WERI-Rb-1 (cell line): Measurements from ENCODE around the gene LCK.

Experiments used
- DNase-seq: peaks from one replicate; pipeline ENCODE4 v3.0.0-alpha.2; 2020
- H3K27ac ChIP-seq: fragments of 250-450 bp; sonication (Bioruptor Pico); 2 replicates; pipeline ENCODE4 v1.5.1; 2020; ENCODE audit warnings: mild to moderate bottlenecking, moderate library complexity
- H3K27me3 ChIP-seq: fragments of 250-450 bp; sonication (Bioruptor Pico); 2 replicates; pipeline ENCODE4 v1.5.1; 2021; ENCODE audit warnings: mild to moderate bottlenecking, low read depth, moderate library complexity; ENCODE audit not compliant: insufficient read depth, severe bottlenecking
- H3K36me3 ChIP-seq: fragments of 250-450 bp; sonication (Bioruptor Pico); 2 replicates; pipeline ENCODE4 v1.5.1; 2020; ENCODE audit warnings: mild to moderate bottlenecking, moderate library complexity
- H3K4me3 ChIP-seq: 2 replicates; pipeline ENCODE4 v1.5.1; 2011; ENCODE audit warnings: low read depth, mild to moderate bottlenecking, control low read depth, low read length
- H3K9me3 ChIP-seq: fragments of 250-450 bp; sonication (Bioruptor Pico); 2 replicates; pipeline ENCODE4 v1.5.1; 2021; ENCODE audit warnings: mild to moderate bottlenecking, moderate library complexity; ENCODE audit not compliant: severe bottlenecking
- TF ChIP-seq, protein P1 (sequence below): IDR thresholded peaks from 2 replicates; pipeline ENCODE4 v1.5.1; 2011; ENCODE audit warnings: low read depth, mild to moderate bottlenecking, control low read depth, inconsistent platforms, low read length

The LCK gene

GRCh38 chr1:32265846-32266245 is 14.8 kb downstream of the LCK start:
- Histone ChIP-seq H3K27ac (no peak overlapping the region), H3K4me3 (no peak overlapping the region), H3K27me3 (no peaks in the 10 kb centered on the region), H3K36me3 (no peaks in the 10 kb centered on the region), H3K9me3 (no peaks in the 10 kb centered on the region)
- DNase-seq: no peak
- TF ChIP-seq, protein P1, sequence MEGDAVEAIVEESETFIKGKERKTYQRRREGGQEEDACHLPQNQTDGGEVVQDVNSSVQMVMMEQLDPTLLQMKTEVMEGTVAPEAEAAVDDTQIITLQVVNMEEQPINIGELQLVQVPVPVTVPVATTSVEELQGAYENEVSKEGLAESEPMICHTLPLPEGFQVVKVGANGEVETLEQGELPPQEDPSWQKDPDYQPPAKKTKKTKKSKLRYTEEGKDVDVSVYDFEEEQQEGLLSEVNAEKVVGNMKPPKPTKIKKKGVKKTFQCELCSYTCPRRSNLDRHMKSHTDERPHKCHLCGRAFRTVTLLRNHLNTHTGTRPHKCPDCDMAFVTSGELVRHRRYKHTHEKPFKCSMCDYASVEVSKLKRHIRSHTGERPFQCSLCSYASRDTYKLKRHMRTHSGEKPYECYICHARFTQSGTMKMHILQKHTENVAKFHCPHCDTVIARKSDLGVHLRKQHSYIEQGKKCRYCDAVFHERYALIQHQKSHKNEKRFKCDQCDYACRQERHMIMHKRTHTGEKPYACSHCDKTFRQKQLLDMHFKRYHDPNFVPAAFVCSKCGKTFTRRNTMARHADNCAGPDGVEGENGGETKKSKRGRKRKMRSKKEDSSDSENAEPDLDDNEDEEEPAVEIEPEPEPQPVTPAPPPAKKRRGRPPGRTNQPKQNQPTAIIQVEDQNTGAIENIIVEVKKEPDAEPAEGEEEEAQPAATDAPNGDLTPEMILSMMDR: no peak

DNA sequence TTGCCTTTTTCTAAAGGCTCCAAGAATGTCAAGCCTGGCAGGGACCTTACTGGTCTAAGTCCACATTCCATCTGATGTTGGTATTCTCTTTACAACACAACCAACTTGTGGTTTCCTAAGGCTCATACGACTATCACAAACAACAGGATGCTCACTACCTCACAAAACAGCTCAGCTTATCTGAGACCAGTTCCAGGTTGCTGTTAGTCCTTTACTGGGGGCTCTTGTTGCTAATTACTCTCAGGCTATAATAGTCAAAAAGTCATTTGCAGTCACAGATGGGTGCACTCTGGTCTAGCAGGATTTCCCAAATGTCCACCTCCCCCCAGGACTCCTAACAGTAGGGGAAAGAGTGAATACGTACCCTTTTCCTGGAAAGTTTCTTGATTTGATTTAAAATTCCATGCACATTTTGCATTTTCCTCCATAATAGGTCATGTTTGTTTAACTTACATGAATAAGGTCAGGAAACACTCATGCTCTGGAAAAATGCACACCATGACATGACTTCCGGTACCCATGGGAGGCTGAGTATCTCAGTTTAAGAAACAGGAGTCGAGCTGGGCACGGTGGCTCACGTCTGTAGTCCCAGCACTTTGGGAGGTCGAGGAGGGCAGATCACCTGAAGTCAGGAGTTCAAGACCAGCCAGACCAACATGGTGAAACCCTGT is 16.0 kb downstream of the LCK start:
- H3K27ac ChIP-seq: no peak overlapping the region
- DNase-seq: no peak

DNA sequence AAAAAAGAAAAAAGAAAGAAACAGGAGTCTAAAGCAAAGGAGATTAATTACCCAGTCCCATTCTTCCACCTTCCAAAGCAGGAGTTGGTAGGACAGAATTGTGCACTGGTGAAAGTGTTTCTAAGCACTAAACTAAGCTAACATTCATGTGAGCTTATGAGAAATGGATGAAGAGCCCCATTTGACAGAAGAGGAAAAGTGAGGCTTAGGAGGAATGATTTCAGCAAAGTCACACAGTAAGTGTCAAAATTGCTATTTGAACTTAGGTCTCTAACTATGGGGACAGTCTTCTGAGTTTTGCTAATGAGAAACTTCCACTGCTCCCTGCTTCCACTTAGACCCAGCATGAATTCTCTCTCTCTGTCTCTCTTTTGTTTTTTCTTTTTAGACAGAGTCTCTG is 18.7 kb downstream of the LCK start:
- TF ChIP-seq, protein P1: no peak
- Histone ChIP-seq H3K9me3 (no peaks in the 10 kb centered on the region), H3K4me3 (no peak overlapping the region), H3K27ac (no peak overlapping the region), H3K27me3 (no peaks in the 10 kb centered on the region), H3K36me3 (no peaks in the 10 kb centered on the region)
- DNase-seq: no peak

More for the DNA sequence above, 16.0 kb downstream of the LCK start:
- TF ChIP-seq, protein P1: no peak
- Histone ChIP-seq H3K27me3 (no peaks in the 10 kb centered on the region), H3K9me3 (no peaks in the 10 kb centered on the region), H3K36me3 (no peaks in the 10 kb centered on the region), H3K4me3 (no peak overlapping the region)

- DNase-seq: no peak
- no peaks in the 10 kb centered on the region for H3K27me3 ChIP-seq
- no peaks in the 10 kb centered on the region for H3K9me3 ChIP-seq
- no peak overlapping the region for H3K27ac ChIP-seq
- H3K4me3 ChIP-seq: no peak overlapping the region
- TF ChIP-seq, protein P1: no peak
- H3K36me3 ChIP-seq: no peaks in the 10 kb centered on the region
Measured at GRCh38 chr1:32272557-32273390, 21.7 kb downstream of the LCK start.

GRCh38 chr1:32273391-32274208 is 22.5 kb downstream of the LCK start:
- Histone ChIP-seq H3K4me3 (no peak overlapping the region), H3K36me3 (no peaks in the 10 kb centered on the region), H3K9me3 (no peaks in the 10 kb centered on the region), H3K27ac (no peak overlapping the region), H3K27me3 (no peaks in the 10 kb centered on the region)
- TF ChIP-seq, protein P1: no peak
- DNase-seq: no peak
